ENCODE data around the gene RND3. TPM values are rescaled to one million over a fixed set of nuclear protein-coding genes. Genes with fewer than 3 reads are reported as not detected.

The RND3 gene
- total RNA-seq, 1 experiment from 2014 or later = 45.3 TPM

DNA sequence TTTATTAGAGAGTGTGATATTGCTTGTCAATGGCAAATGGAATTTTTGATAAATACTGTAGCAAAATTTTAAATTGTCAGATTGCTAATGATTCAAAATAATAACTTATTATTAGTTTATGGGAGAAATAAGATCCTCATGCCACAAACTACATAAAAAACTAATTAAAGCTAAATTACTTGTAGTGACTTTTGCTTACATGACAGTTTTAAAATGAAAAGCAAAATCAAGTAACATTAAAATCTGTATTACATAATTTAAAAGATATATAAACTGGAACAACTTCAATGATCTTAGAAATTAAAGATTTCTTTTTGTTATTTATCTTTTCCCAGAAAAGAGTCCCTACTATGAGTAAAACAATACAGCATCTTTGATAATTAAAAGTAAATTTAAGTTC, 17.7 kb upstream of the RND3 start:
- TF ChIP-seq SIN3A (IDR thresholded peaks at IDR 0.05; ENCODE audit: borderline replicate concordance, insufficient read depth, low read depth, low read length) (no peak), CTCF (IDR thresholded peaks at IDR 0.05) (no peak), TCF7L2 (IDR thresholded peaks at IDR 0.05; ENCODE audit: low read depth, low read length) (no peak), POLR2AphosphoS5 (IDR thresholded peaks at IDR 0.05; ENCODE audit: low read depth, low read length) (no peak)
- TF ChIP-seq, protein P1, sequence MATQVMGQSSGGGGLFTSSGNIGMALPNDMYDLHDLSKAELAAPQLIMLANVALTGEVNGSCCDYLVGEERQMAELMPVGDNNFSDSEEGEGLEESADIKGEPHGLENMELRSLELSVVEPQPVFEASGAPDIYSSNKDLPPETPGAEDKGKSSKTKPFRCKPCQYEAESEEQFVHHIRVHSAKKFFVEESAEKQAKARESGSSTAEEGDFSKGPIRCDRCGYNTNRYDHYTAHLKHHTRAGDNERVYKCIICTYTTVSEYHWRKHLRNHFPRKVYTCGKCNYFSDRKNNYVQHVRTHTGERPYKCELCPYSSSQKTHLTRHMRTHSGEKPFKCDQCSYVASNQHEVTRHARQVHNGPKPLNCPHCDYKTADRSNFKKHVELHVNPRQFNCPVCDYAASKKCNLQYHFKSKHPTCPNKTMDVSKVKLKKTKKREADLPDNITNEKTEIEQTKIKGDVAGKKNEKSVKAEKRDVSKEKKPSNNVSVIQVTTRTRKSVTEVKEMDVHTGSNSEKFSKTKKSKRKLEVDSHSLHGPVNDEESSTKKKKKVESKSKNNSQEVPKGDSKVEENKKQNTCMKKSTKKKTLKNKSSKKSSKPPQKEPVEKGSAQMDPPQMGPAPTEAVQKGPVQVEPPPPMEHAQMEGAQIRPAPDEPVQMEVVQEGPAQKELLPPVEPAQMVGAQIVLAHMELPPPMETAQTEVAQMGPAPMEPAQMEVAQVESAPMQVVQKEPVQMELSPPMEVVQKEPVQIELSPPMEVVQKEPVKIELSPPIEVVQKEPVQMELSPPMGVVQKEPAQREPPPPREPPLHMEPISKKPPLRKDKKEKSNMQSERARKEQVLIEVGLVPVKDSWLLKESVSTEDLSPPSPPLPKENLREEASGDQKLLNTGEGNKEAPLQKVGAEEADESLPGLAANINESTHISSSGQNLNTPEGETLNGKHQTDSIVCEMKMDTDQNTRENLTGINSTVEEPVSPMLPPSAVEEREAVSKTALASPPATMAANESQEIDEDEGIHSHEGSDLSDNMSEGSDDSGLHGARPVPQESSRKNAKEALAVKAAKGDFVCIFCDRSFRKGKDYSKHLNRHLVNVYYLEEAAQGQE (IDR thresholded peaks at IDR 0.05; ENCODE audit: insufficient read depth in 1 of 2, low read depth in 2 of 2, low read length in 1 of 2) = no peak
- H3K4me1 ChIP-seq (ENCODE audit: control insufficient read depth, insufficient read depth, low read length) = no peaks in the 10 kb centered on the region
- no peaks in the 10 kb centered on the region for H3K9me3 ChIP-seq (ENCODE audit: control insufficient read depth, insufficient read depth, low read depth, low read length)
- no peak overlapping the region for H3K4me3 ChIP-seq (ENCODE audit: low read depth in 2 of 2, low read length in 2 of 2)
- intact Hi-C loops (cut with micrococcal nuclease; ENCODE audit: unreplicated experiment) (no loop called here), in situ Hi-C loops (cut with HindIII; ENCODE audit: low pct_unique_long_range_greater_than_20kb, low sequenced_read_pairs) (no loop called here)
- BruUV-seq (replicated peaks) = no TSS peak
- POLR2A ChIA-PET = no interaction called here
- CTCF ChIA-PET = no interaction called here
- H3K27ac ChIP-seq (ENCODE audit: low read length) = no peak overlapping the region
- DNase-seq (ENCODE audit: low read depth, low spot score) (no peak), ATAC-seq (no peak)
- no peaks in the 10 kb centered on the region for H3K27me3 ChIP-seq (ENCODE audit: control insufficient read depth, insufficient read depth, low read length)
- H3K36me3 ChIP-seq (ENCODE audit: control insufficient read depth, insufficient read depth, low read length) = no peaks in the 10 kb centered on the region

GRCh38 chr2:150495993-150496627, 8.6 kb upstream of the RND3 start:
- intact Hi-C loops (cut with micrococcal nuclease; ENCODE audit: unreplicated experiment) = no loop called here
- no peak overlapping the region for H3K4me3 ChIP-seq (ENCODE audit: low read depth in 2 of 2, low read length in 2 of 2)
- CTCF ChIA-PET = no interaction called here

More at GRCh38 chr2:150495993-150496627, 8.6 kb upstream of the RND3 start:
- H3K27me3 ChIP-seq (ENCODE audit: control insufficient read depth, insufficient read depth, low read length) = no peaks in the 10 kb centered on the region
- no peaks in the 10 kb centered on the region for H3K4me1 ChIP-seq (ENCODE audit: control insufficient read depth, insufficient read depth, low read length)
- TF ChIP-seq CTCF (IDR thresholded peaks at IDR 0.05) (no peak), TCF7L2 (IDR thresholded peaks at IDR 0.05; ENCODE audit: low read depth, low read length) (no peak), SIN3A (IDR thresholded peaks at IDR 0.05; ENCODE audit: borderline replicate concordance, insufficient read depth, low read depth, low read length) (no peak), POLR2AphosphoS5 (IDR thresholded peaks at IDR 0.05; ENCODE audit: low read depth, low read length) (no peak)
- TF ChIP-seq, protein P1 (IDR thresholded peaks at IDR 0.05; ENCODE audit: insufficient read depth in 1 of 2, low read depth in 2 of 2, low read length in 1 of 2) = no peak
- no peak overlapping the region for H3K27ac ChIP-seq (ENCODE audit: low read length)
- POLR2A ChIA-PET = no interaction called here
- BruUV-seq (replicated peaks) = no TSS peak
- no peak for DNase-seq (ENCODE audit: low read depth, low spot score)
- H3K36me3 ChIP-seq (ENCODE audit: control insufficient read depth, insufficient read depth, low read length) = no peaks in the 10 kb centered on the region
- in situ Hi-C loops (cut with HindIII; ENCODE audit: low pct_unique_long_range_greater_than_20kb, low sequenced_read_pairs) = no loop called here
- ATAC-seq = no peak
- no peaks in the 10 kb centered on the region for H3K9me3 ChIP-seq (ENCODE audit: control insufficient read depth, insufficient read depth, low read depth, low read length)
